Stimulated activated CD8-positive, alpha-beta memory T cell treated with anti-CD3 and anti-CD28 coated beads, Interleukin-4, amount 100 ng/mL, for 24 hours (primary cell): ENCODE data around the gene MKI67.

Source experiments
- DNase-seq: peaks from one replicate; pipeline ENCODE4 v3.0.0-alpha.2; 2020; ENCODE audit warnings: low read depth

MKI67 gene

GRCh38 chr10:128084364-128084763, 41.9 kb downstream of the MKI67 start:
- no peak for DNase-seq

- no peak for DNase-seq
Observed at GRCh38 chr10:128083191-128083895, 42.9 kb downstream of the MKI67 start.

- DNase-seq, result no peak
Observed at GRCh38 chr10:128081720-128082119, 44.5 kb downstream of the MKI67 start.

- DNase-seq, result no peak
Observed at GRCh38 chr10:128081222-128081621, 45.0 kb downstream of the MKI67 start.

- DNase-seq, result no peak
Observed at GRCh38 chr10:128080641-128081040, 45.6 kb downstream of the MKI67 start.

GRCh38 chr10:128080231-128080630, 46.0 kb downstream of the MKI67 start:
- no peak for DNase-seq

- DNase-seq, result no peak
Observed at GRCh38 chr10:128078136-128078969, 47.9 kb downstream of the MKI67 start.

- DNase-seq, result no peak
Observed at GRCh38 chr10:128077155-128077875, 48.9 kb downstream of the MKI67 start.

GRCh38 chr10:128074589-128074988, 51.6 kb downstream of the MKI67 start:
- DNase-seq, result no peak

GRCh38 chr10:128073890-128074289, 52.3 kb downstream of the MKI67 start:
- no peak for DNase-seq

- DNase-seq, result no peak
Observed at GRCh38 chr10:128072941-128073645, 53.1 kb downstream of the MKI67 start.

- no peak for DNase-seq
Observed at GRCh38 chr10:128072046-128072445, 54.2 kb downstream of the MKI67 start.

GRCh38 chr10:128071417-128071782, 54.8 kb downstream of the MKI67 start:
- DNase-seq, result no peak

GRCh38 chr10:128070721-128071416, 55.4 kb downstream of the MKI67 start:
- no peak for DNase-seq

- no peak for DNase-seq
Observed at GRCh38 chr10:128070161-128070560, 56.1 kb downstream of the MKI67 start.

- peak; percentile 64 for DNase-seq
Observed at GRCh38 chr10:128069351-128070051, 56.7 kb downstream of the MKI67 start.

- DNase-seq, result no peak
Observed at GRCh38 chr10:128068398-128069285, 57.6 kb downstream of the MKI67 start.

- no peak for DNase-seq
Observed at GRCh38 chr10:128067691-128068397, 58.4 kb downstream of the MKI67 start.

GRCh38 chr10:128066870-128067382, 59.3 kb downstream of the MKI67 start:
- DNase-seq, result no peak
